Neuron (in vitro differentiated cells): ENCODE measurements around the gene OSBPL3.

Experiments
- H2AFZ ChIP-seq: one replicate; pipeline ENCODE4 v1.6.1; 2013; ENCODE audit warnings: low read depth, mild to moderate bottlenecking, inconsistent platforms, low read length, moderate library complexity
- H3K27me3 ChIP-seq: one replicate; pipeline ENCODE4 v1.6.1; 2013; ENCODE audit warnings: low read length; ENCODE audit not compliant: insufficient read depth
- H3K36me3 ChIP-seq: one replicate; pipeline ENCODE4 v1.6.1; 2013; ENCODE audit warnings: low read length; ENCODE audit not compliant: insufficient read depth
- H3K4me1 ChIP-seq: one replicate; pipeline ENCODE4 v1.6.1; 2013; ENCODE audit warnings: low read length; ENCODE audit not compliant: insufficient read depth
- H3K4me3 ChIP-seq: 2 replicates; pipeline ENCODE4 v1.5.1; 2013; ENCODE audit warnings: mild to moderate bottlenecking, low read length, moderate library complexity
- H3K9me3 ChIP-seq: one replicate; pipeline ENCODE4 v1.6.1; 2013; ENCODE audit warnings: low read length

Gene OSBPL3

GRCh38 chr7:25005658-25006057, 25.7 kb upstream of the OSBPL3 start:
- peaks cover 4% of the 10 kb centered on the region for H3K4me1 ChIP-seq
- H3K4me3 ChIP-seq: no peak overlapping the region
- peaks cover 2% of the 10 kb centered on the region for H3K9me3 ChIP-seq
- no peak overlapping the region for H2AFZ ChIP-seq
- no peaks in the 10 kb centered on the region for H3K27me3 ChIP-seq
- no peaks in the 10 kb centered on the region for H3K36me3 ChIP-seq

GRCh38 chr7:25002786-25003185, 22.8 kb upstream of the OSBPL3 start:
- H2AFZ ChIP-seq: no peak overlapping the region
- H3K36me3 ChIP-seq: no peaks in the 10 kb centered on the region
- no peaks in the 10 kb centered on the region for H3K9me3 ChIP-seq
- H3K27me3 ChIP-seq: no peaks in the 10 kb centered on the region
- peaks cover 4% of the 10 kb centered on the region for H3K4me1 ChIP-seq
- H3K4me3 ChIP-seq: no peak overlapping the region

GRCh38 chr7:24995466-24995865, 15.5 kb upstream of the OSBPL3 start:
- Histone ChIP-seq H3K9me3 (no peaks in the 10 kb centered on the region), H3K36me3 (no peaks in the 10 kb centered on the region), H3K4me1 (no peaks in the 10 kb centered on the region), H2AFZ (no peak overlapping the region), H3K4me3 (no peak overlapping the region), H3K27me3 (no peaks in the 10 kb centered on the region)

- Histone ChIP-seq H3K36me3 (no peaks in the 10 kb centered on the region), H3K4me3 (no peak overlapping the region), H3K9me3 (no peaks in the 10 kb centered on the region), H3K27me3 (no peaks in the 10 kb centered on the region), H2AFZ (no peak overlapping the region), H3K4me1 (no peaks in the 10 kb centered on the region)
Observed at GRCh38 chr7:24992314-24992713, 12.3 kb upstream of the OSBPL3 start.

GRCh38 chr7:24991353-24991752, 11.4 kb upstream of the OSBPL3 start:
- H3K4me1 ChIP-seq: no peaks in the 10 kb centered on the region
- H3K9me3 ChIP-seq: no peaks in the 10 kb centered on the region
- H3K4me3 ChIP-seq: no peak overlapping the region
- H3K36me3 ChIP-seq: no peaks in the 10 kb centered on the region
- H3K27me3 ChIP-seq: no peaks in the 10 kb centered on the region
- H2AFZ ChIP-seq: no peak overlapping the region

- Histone ChIP-seq H3K9me3 (no peaks in the 10 kb centered on the region), H3K27me3 (no peaks in the 10 kb centered on the region), H3K36me3 (no peaks in the 10 kb centered on the region), H3K4me1 (no peaks in the 10 kb centered on the region), H3K4me3 (no peak overlapping the region), H2AFZ (no peak overlapping the region)
Observed at GRCh38 chr7:24987331-24987842, 7.4 kb upstream of the OSBPL3 start.

- peaks cover 17% of the 10 kb centered on the region for H3K4me1 ChIP-seq
- no peaks in the 10 kb centered on the region for H3K36me3 ChIP-seq
- no peaks in the 10 kb centered on the region for H3K9me3 ChIP-seq
- H2AFZ ChIP-seq: no peak overlapping the region
- H3K27me3 ChIP-seq: no peaks in the 10 kb centered on the region
- no peak overlapping the region for H3K4me3 ChIP-seq
Observed at GRCh38 chr7:24982917-24983316, 2.9 kb upstream of the OSBPL3 start.

- H3K4me1 ChIP-seq: peaks cover 17% of the 10 kb centered on the region
- H3K9me3 ChIP-seq: no peaks in the 10 kb centered on the region
- peak overlapping the region; percentile 75 for H3K4me3 ChIP-seq
- H2AFZ ChIP-seq: peak overlapping the region; percentile 40
- no peaks in the 10 kb centered on the region for H3K27me3 ChIP-seq
- no peaks in the 10 kb centered on the region for H3K36me3 ChIP-seq
Observed at GRCh38 chr7:24981171-24981951, 1.4 kb upstream of the OSBPL3 start.

GRCh38 chr7:24980534-24981170, 674 bp upstream of the OSBPL3 start:
- Histone ChIP-seq H3K4me1 (peaks cover 19% of the 10 kb centered on the region), H3K36me3 (no peaks in the 10 kb centered on the region), H3K4me3 (peak overlapping the region; percentile 75), H3K9me3 (no peaks in the 10 kb centered on the region), H2AFZ (peak overlapping the region; percentile 40), H3K27me3 (no peaks in the 10 kb centered on the region)

- Histone ChIP-seq H2AFZ (peak overlapping the region; percentile 93), H3K36me3 (no peaks in the 10 kb centered on the region), H3K27me3 (no peaks in the 10 kb centered on the region), H3K4me3 (peak overlapping the region; percentile 79), H3K9me3 (no peaks in the 10 kb centered on the region), H3K4me1 (peaks cover 19% of the 10 kb centered on the region)
Observed at GRCh38 chr7:24979470-24979862, 512 bp downstream of the OSBPL3 start.

- Histone ChIP-seq H3K4me3 (peak overlapping the region; percentile 79), H3K27me3 (no peaks in the 10 kb centered on the region), H3K9me3 (no peaks in the 10 kb centered on the region), H3K36me3 (no peaks in the 10 kb centered on the region), H2AFZ (peak overlapping the region; percentile 93), H3K4me1 (peaks cover 19% of the 10 kb centered on the region)
Observed at GRCh38 chr7:24978843-24979469, 1.0 kb downstream of the OSBPL3 start.

GRCh38 chr7:24975644-24976260, 4.2 kb downstream of the OSBPL3 start:
- no peaks in the 10 kb centered on the region for H3K9me3 ChIP-seq
- H3K4me1 ChIP-seq: peaks cover 11% of the 10 kb centered on the region
- no peak overlapping the region for H3K4me3 ChIP-seq
- H2AFZ ChIP-seq: no peak overlapping the region
- no peaks in the 10 kb centered on the region for H3K36me3 ChIP-seq
- H3K27me3 ChIP-seq: no peaks in the 10 kb centered on the region

- Histone ChIP-seq H3K36me3 (no peaks in the 10 kb centered on the region), H3K4me3 (no peak overlapping the region), H3K9me3 (no peaks in the 10 kb centered on the region), H3K4me1 (peaks cover 11% of the 10 kb centered on the region), H2AFZ (no peak overlapping the region), H3K27me3 (no peaks in the 10 kb centered on the region)
Observed at GRCh38 chr7:24975172-24975571, 4.8 kb downstream of the OSBPL3 start.
